ENCODE data around the gene ACOX1. TPM values are rescaled to one million over a fixed set of nuclear protein-coding genes. Genes with fewer than 3 reads are reported as not detected.

Gene ACOX1
- total RNA-seq, 1 donor from 2014 or later, result 52.9 TPM

GRCh38 chr17:76000755-76001521 lies 22.0 kb upstream of the ACOX1 start, which contains the start of gene CDK3:
TSS of gene CDK3 (plus strand) at chr17:76000855. CDS start at chr17:76001426, 571 bp downstream.
- Mint-ChIP-seq H3K4me3 (ENCODE audit: unreplicated experiment) (no peak within 1 kb of the TSS), H3K27ac (ENCODE audit: unreplicated experiment) (no peak within 1 kb of the TSS), H3K4me1 (ENCODE audit: low read depth, unreplicated experiment) (peaks cover 2% of the 10 kb centered on the region), H3K36me3 (ENCODE audit: unreplicated experiment) (no peaks in the 10 kb centered on the region), H3K9me3 (ENCODE audit: unreplicated experiment) (peaks cover 2% of the 10 kb centered on the region), H3K27me3 (ENCODE audit: unreplicated experiment) (no peaks in the 10 kb centered on the region)
- no peak for DNase-seq
- TF ChIP-seq, protein P1, sequence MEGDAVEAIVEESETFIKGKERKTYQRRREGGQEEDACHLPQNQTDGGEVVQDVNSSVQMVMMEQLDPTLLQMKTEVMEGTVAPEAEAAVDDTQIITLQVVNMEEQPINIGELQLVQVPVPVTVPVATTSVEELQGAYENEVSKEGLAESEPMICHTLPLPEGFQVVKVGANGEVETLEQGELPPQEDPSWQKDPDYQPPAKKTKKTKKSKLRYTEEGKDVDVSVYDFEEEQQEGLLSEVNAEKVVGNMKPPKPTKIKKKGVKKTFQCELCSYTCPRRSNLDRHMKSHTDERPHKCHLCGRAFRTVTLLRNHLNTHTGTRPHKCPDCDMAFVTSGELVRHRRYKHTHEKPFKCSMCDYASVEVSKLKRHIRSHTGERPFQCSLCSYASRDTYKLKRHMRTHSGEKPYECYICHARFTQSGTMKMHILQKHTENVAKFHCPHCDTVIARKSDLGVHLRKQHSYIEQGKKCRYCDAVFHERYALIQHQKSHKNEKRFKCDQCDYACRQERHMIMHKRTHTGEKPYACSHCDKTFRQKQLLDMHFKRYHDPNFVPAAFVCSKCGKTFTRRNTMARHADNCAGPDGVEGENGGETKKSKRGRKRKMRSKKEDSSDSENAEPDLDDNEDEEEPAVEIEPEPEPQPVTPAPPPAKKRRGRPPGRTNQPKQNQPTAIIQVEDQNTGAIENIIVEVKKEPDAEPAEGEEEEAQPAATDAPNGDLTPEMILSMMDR (IDR thresholded peaks at IDR 0.05; ENCODE audit: partially characterized antibody, unreplicated experiment), result no peak

- H3K4me3 Mint-ChIP-seq (ENCODE audit: unreplicated experiment), result no peak overlapping the region
- H3K27ac Mint-ChIP-seq (ENCODE audit: unreplicated experiment), result no peak overlapping the region
Observed at GRCh38 chr17:76000016-76000754, 21.2 kb upstream of the ACOX1 start.

DNA sequence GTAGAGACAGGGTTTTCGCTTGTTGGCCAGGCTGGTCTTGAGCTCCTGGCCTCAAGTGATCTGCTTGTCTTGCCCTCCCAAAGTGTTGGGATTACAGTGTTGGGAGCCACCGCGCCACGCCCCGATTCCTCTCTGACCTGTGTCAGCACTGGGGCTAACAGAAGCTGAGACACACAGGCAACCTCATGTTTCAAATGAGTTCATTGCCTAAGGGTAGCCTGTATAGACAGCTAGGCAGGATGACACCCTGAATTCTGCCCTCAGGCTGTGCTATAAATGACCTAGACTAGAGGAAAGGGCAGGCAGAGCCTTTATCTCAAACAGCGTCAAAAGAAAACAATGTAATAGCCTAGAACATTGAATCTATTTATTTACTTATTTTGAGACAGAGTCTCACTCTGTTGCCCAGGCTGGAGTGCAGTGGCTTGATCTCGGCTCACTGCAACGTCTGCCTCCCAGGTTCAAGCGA lies 19.4 kb upstream of the ACOX1 start:
- H3K27me3 Mint-ChIP-seq (ENCODE audit: unreplicated experiment), result no peaks in the 10 kb centered on the region
- H3K4me3 Mint-ChIP-seq (ENCODE audit: unreplicated experiment), result no peak overlapping the region
- H3K4me1 Mint-ChIP-seq (ENCODE audit: low read depth, unreplicated experiment), result no peaks in the 10 kb centered on the region
- no peak for DNase-seq
- TF ChIP-seq, protein P1 (IDR thresholded peaks at IDR 0.05; ENCODE audit: partially characterized antibody, unreplicated experiment), result no peak
- peaks cover 2% of the 10 kb centered on the region for H3K9me3 Mint-ChIP-seq (ENCODE audit: unreplicated experiment)
- no peak overlapping the region for H3K27ac Mint-ChIP-seq (ENCODE audit: unreplicated experiment)
- no peaks in the 10 kb centered on the region for H3K36me3 Mint-ChIP-seq (ENCODE audit: unreplicated experiment)

More at GRCh38 chr17:76000016-76000754, 21.2 kb upstream of the ACOX1 start:
- H3K27me3 Mint-ChIP-seq (ENCODE audit: unreplicated experiment), result no peaks in the 10 kb centered on the region
- H3K9me3 Mint-ChIP-seq (ENCODE audit: unreplicated experiment), result peaks cover 2% of the 10 kb centered on the region
- no peaks in the 10 kb centered on the region for H3K36me3 Mint-ChIP-seq (ENCODE audit: unreplicated experiment)
- peak; percentile 85 for DNase-seq
- H3K4me1 Mint-ChIP-seq (ENCODE audit: low read depth, unreplicated experiment), result peaks cover under 1% of the 10 kb centered on the region
- TF ChIP-seq, protein P1 (IDR thresholded peaks at IDR 0.05; ENCODE audit: partially characterized antibody, unreplicated experiment), result peak; percentile 92

DNA sequence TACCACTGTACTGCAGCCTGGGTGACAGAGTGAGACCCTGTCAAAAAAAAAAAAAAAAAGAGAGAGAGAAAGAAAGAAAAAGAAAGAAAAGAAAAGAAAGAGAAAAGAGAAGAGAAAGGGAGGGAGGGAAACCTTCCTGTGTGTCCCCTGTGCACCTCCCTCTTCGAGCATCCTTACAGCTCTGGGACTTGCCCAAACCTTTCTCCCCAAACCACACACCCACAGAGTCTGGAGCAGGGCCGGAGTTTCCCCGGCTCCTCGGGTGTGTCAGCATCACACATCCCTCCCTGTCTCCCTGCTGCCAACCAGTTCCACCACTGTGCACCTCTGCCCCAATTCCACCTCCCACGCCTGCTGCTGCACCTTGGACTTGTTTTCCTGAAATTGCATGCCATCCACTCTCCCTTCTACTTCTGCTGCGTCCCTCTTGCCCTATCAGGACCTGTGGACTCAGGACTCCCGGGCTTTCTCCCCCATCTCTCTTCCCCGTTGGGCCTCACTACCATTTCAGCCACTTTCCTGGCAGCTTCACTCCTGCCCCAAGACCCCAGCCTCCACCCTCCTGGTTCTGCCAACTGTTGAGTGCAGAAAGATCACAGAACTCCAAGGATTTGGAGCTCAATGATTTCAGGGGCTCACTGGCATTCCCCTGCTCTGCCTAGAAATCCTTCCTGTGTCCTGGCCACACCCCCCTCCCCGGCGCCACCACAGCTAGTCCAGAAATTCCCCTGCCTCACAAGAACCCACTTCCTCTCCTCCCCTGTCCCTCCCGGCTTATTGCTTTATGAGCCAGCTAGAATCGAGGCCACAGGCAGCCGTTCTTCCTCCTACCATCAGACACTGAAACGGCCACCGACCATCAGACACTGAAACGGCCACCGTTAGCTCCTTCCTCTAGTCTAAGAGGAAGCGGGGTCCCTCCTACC lies 18.0 kb upstream of the ACOX1 start:
- TF ChIP-seq, protein P1 (IDR thresholded peaks at IDR 0.05; ENCODE audit: partially characterized antibody, unreplicated experiment), result no peak
- H3K27me3 Mint-ChIP-seq (ENCODE audit: unreplicated experiment), result no peaks in the 10 kb centered on the region
- H3K36me3 Mint-ChIP-seq (ENCODE audit: unreplicated experiment), result no peaks in the 10 kb centered on the region
- H3K9me3 Mint-ChIP-seq (ENCODE audit: unreplicated experiment), result peaks cover 2% of the 10 kb centered on the region
- no peaks in the 10 kb centered on the region for H3K4me1 Mint-ChIP-seq (ENCODE audit: low read depth, unreplicated experiment)
- H3K4me3 Mint-ChIP-seq (ENCODE audit: unreplicated experiment), result no peak overlapping the region
- DNase-seq, result peak; percentile 12
- no peak overlapping the region for H3K27ac Mint-ChIP-seq (ENCODE audit: unreplicated experiment)

Measured in glutamatergic neuron (in vitro differentiated cells).